OCI-LY7 (cell line): ENCODE data around the gene FARP2.

Experiments used
- CTCF ChIP-seq: fragments of 200-600 bp; sonication (generic); conservative IDR thresholded peaks from 2 replicates; pipeline ENCODE4 v1.5.1; 2014; ENCODE audit warnings: mild to moderate bottlenecking, antibody characterized with exemption, low read length, moderate library complexity, mixed read lengths
- EZH2phosphoT487 ChIP-seq: fragments of 200-600 bp; sonication (generic); IDR thresholded peaks from 2 replicates; pipeline ENCODE4 v1.6.1; 2018; ENCODE audit warnings: low read depth, borderline replicate concordance, mild to moderate bottlenecking, mixed run types, antibody characterized with exemption, low read length, moderate library complexity, mixed read lengths

GRCh38 chr2:241538838-241539615, 182.9 kb downstream of the FARP2 start:
- TF ChIP-seq CTCF = no peak
- TF ChIP-seq EZH2phosphoT487 = no peak
